WTC11 (cell line): ENCODE measurements around the gene PAIP2B. TPM values are rescaled to one million over a fixed set of nuclear protein-coding genes. Genes with fewer than 3 reads are reported as not detected.

Experiments
- ATAC-seq: fragments of 200-7000 bp; cut with Tn5 transposase; 2 replicates; pipeline ENCODE4 v1.10.0; 2021; ENCODE audit warnings: mild to moderate bottlenecking, moderate library complexity
- CTCF ChIA-PET: fragments of 300-600 bp; sonication (Branson Sonifier 250); formaldehyde crosslinking; loops from one replicate; lab custom pipeline; 2021; ENCODE audit warnings: antibody characterized with exemption; lab: Charles Lee
- POLR2A ChIA-PET: fragments of 350-600 bp; sonication (Branson Sonifier 250); formaldehyde crosslinking; loops from one replicate; lab custom pipeline; 2021; ENCODE audit warnings: antibody characterized with exemption; lab: Charles Lee
- DNase-seq: peaks from one replicate; pipeline ENCODE4 v3.0.0; 2021; ENCODE audit warnings: low spot score
- H3K27ac Mint-ChIP-seq: 2 replicates; pipeline ENCODE4 v1.8.0; 2021; ENCODE audit warnings: mixed read lengths
- H3K27me3 Mint-ChIP-seq: 2 replicates; pipeline ENCODE4 v1.8.0; 2021; ENCODE audit warnings: low read depth, mild to moderate bottlenecking, moderate library complexity, mixed read lengths
- H3K36me3 Mint-ChIP-seq: 2 replicates; pipeline ENCODE4 v1.8.0; 2021; ENCODE audit warnings: mixed read lengths
- H3K4me1 Mint-ChIP-seq: 2 replicates; pipeline ENCODE4 v1.8.0; 2022; ENCODE audit warnings: mixed read lengths
- H3K4me3 Mint-ChIP-seq: 2 replicates; pipeline ENCODE4 v1.8.0; 2021; ENCODE audit warnings: mild to moderate bottlenecking, moderate library complexity, mixed read lengths
- H3K9me3 Mint-ChIP-seq: 2 replicates; pipeline ENCODE4 v1.8.0; 2021; ENCODE audit warnings: mixed read lengths
- ATF3 ChIP-seq: sonication (generic); formaldehyde crosslinking; conservative IDR thresholded peaks from 2 replicates; pipeline ENCODE4 v1.8.1; 2022; ENCODE audit warnings: mild to moderate bottlenecking, missing genetic modification reagents
- CREM ChIP-seq: sonication (generic); formaldehyde crosslinking; IDR thresholded peaks from 2 replicates; pipeline ENCODE4 v1.8.1; 2022; ENCODE audit warnings: mild to moderate bottlenecking, missing genetic modification reagents, moderate library complexity
- FOXP1 ChIP-seq: sonication (generic); formaldehyde crosslinking; IDR thresholded peaks from 2 replicates; pipeline ENCODE4 v1.8.0; 2022; ENCODE audit warnings: missing genetic modification reagents, mild to moderate bottlenecking, moderate library complexity, borderline replicate concordance
- MXD4 ChIP-seq: fragments of 250-450 bp; sonication (Bioruptor Pico); IDR thresholded peaks from 2 replicates; pipeline ENCODE4 v1.8.0; 2021; ENCODE audit warnings: mild to moderate bottlenecking, moderate library complexity, borderline replicate concordance
- NR2C2 ChIP-seq: sonication (generic); formaldehyde crosslinking; IDR thresholded peaks from 2 replicates; pipeline ENCODE4 v1.8.0; 2022; ENCODE audit warnings: mild to moderate bottlenecking, missing genetic modification reagents
- PRRX2 ChIP-seq: fragments of 250-450 bp; sonication (Bioruptor Pico); IDR thresholded peaks from 2 replicates; pipeline ENCODE4 v1.8.0; 2021; ENCODE audit warnings: mild to moderate bottlenecking
- RELA ChIP-seq: sonication (generic); formaldehyde crosslinking; IDR thresholded peaks from 2 replicates; pipeline ENCODE4 v1.8.1; 2022; ENCODE audit warnings: missing genetic modification reagents, mild to moderate bottlenecking, borderline replicate concordance
- SOX15 ChIP-seq: fragments of 250-450 bp; sonication (Bioruptor Pico); IDR thresholded peaks from 2 replicates; pipeline ENCODE4 v1.9.0; 2021; ENCODE audit warnings: mild to moderate bottlenecking
- TCF7 ChIP-seq: sonication (generic); formaldehyde crosslinking; IDR thresholded peaks from 2 replicates; pipeline ENCODE4 v1.8.0; 2022; ENCODE audit warnings: mild to moderate bottlenecking, low read depth, missing genetic modification reagents, moderate library complexity
- ZBTB43 ChIP-seq: sonication (generic); formaldehyde crosslinking; IDR thresholded peaks from 2 replicates; pipeline ENCODE4 v1.8.1; 2023; ENCODE audit warnings: mild to moderate bottlenecking, missing genetic modification reagents
- ZNF121 ChIP-seq: sonication (generic); formaldehyde crosslinking; IDR thresholded peaks from 2 replicates; pipeline ENCODE4 v1.8.0; 2023; ENCODE audit warnings: missing genetic modification reagents
- ZNF423 ChIP-seq: fragments of 250-450 bp; sonication (Bioruptor Pico); IDR thresholded peaks from 2 replicates; pipeline ENCODE4 v2.1.2; 2022; ENCODE audit warnings: mild to moderate bottlenecking, moderate library complexity
- ZSCAN18 ChIP-seq: fragments of 250-450 bp; sonication (Bioruptor Pico); IDR thresholded peaks from 2 replicates; pipeline ENCODE4 v2.1.2; 2022; ENCODE audit warnings: mild to moderate bottlenecking, moderate library complexity
- total RNA-seq: library from RNA; stranded (reverse); gene quantifications from 3 replicates; pipeline ENCODE4 v1.2.3, GENCODE V29; 2021
- TF ChIP-seq, protein P1 (sequence below): sonication (generic); formaldehyde crosslinking; IDR thresholded peaks from 2 replicates; pipeline ENCODE4 v1.8.1; 2023; ENCODE audit warnings: mild to moderate bottlenecking, missing genetic modification reagents
- TF ChIP-seq, protein P2 (sequence below): sonication (generic); formaldehyde crosslinking; IDR thresholded peaks from 2 replicates; pipeline ENCODE4 v1.8.0; 2022; ENCODE audit warnings: mild to moderate bottlenecking, missing genetic modification reagents
- TF ChIP-seq, protein P3 (sequence below): sonication (generic); formaldehyde crosslinking; conservative IDR thresholded peaks from 2 replicates; pipeline ENCODE4 v1.8.1; 2023; ENCODE audit warnings: mild to moderate bottlenecking, low read depth, missing genetic modification reagents, moderate library complexity
- TF ChIP-seq, protein P4 (sequence below): sonication (generic); formaldehyde crosslinking; IDR thresholded peaks from 2 replicates; pipeline ENCODE4 v1.8.0; 2022; ENCODE audit warnings: missing genetic modification reagents

The PAIP2B gene
- total RNA-seq, 1 experiment from 2014 or later: 19.3 TPM

DNA sequence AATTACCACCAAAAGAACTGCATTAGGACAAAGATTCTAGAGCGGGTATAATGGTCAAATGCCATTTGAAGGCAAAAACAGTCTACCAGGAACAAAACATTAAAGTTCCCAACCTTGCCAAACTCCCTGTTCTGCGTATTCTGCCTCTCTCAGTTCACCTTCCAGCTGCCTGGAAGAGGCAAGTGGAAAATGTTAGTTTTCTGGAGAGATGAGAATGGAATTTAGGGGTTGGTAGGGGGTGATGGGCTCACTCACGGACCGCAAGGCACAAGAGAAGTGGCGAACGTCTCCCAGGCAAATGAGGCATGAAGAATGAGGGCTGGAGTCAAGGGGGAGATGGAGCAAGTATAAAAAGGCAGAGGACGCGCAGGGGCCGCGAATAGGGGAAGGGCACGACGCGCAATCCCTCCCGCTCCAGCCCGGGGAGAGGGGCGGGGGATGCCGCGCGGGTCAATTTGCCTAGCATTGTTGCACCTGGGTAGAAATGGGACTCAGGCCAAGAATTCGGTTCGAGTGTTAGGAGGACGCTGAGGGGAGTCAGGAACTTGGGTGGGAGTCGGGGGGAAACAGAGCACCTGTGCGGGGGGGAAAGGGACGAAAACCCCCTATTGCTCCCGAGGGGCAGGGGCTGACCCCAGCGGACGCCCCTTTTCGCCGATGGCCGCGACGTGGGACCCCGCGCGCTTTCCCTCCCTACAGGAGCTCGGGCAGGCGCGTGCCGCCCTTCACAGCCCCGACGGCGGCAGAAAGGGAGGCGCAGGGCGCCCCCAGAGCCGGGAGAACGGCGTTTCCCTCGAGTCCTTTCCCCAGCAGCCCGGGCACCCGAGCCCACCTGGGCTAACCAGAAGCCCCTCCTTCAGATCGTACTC, 573 bp downstream of the PAIP2B start (continued):
- TF ChIP-seq, protein P1, sequence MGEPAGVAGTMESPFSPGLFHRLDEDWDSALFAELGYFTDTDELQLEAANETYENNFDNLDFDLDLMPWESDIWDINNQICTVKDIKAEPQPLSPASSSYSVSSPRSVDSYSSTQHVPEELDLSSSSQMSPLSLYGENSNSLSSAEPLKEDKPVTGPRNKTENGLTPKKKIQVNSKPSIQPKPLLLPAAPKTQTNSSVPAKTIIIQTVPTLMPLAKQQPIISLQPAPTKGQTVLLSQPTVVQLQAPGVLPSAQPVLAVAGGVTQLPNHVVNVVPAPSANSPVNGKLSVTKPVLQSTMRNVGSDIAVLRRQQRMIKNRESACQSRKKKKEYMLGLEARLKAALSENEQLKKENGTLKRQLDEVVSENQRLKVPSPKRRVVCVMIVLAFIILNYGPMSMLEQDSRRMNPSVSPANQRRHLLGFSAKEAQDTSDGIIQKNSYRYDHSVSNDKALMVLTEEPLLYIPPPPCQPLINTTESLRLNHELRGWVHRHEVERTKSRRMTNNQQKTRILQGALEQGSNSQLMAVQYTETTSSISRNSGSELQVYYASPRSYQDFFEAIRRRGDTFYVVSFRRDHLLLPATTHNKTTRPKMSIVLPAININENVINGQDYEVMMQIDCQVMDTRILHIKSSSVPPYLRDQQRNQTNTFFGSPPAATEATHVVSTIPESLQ (CRISPR knock-in tag): no peak
- TF ChIP-seq TCF7 (no peak), MXD4 (CRISPR knock-in tag) (no peak), ZNF423 (CRISPR knock-in tag) (no peak), ZSCAN18 (CRISPR knock-in tag) (no peak), FOXP1 (CRISPR knock-in tag) (no peak), PRRX2 (CRISPR knock-in tag) (no peak), ATF3 (CRISPR knock-in tag) (no peak), RELA (CRISPR knock-in tag) (no peak), SOX15 (CRISPR knock-in tag) (no peak)
- TF ChIP-seq, protein P2, sequence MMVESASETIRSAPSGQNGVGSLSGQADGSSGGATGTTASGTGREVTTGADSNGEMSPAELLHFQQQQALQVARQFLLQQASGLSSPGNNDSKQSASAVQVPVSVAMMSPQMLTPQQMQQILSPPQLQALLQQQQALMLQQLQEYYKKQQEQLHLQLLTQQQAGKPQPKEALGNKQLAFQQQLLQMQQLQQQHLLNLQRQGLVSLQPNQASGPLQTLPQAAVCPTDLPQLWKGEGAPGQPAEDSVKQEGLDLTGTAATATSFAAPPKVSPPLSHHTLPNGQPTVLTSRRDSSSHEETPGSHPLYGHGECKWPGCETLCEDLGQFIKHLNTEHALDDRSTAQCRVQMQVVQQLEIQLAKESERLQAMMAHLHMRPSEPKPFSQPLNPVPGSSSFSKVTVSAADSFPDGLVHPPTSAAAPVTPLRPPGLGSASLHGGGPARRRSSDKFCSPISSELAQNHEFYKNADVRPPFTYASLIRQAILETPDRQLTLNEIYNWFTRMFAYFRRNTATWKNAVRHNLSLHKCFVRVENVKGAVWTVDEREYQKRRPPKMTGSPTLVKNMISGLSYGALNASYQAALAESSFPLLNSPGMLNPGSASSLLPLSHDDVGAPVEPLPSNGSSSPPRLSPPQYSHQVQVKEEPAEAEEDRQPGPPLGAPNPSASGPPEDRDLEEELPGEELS (CRISPR knock-in tag): no peak

- peaks cover 12% of the 10 kb centered on the region for H3K4me1 Mint-ChIP-seq
- TF ChIP-seq ZBTB43: no peak
- peak; percentile 84 for TF ChIP-seq ZNF121
- no peak for TF ChIP-seq CREM
- TF ChIP-seq FOXP1 (CRISPR knock-in tag): no peak
- TF ChIP-seq, protein P3, sequence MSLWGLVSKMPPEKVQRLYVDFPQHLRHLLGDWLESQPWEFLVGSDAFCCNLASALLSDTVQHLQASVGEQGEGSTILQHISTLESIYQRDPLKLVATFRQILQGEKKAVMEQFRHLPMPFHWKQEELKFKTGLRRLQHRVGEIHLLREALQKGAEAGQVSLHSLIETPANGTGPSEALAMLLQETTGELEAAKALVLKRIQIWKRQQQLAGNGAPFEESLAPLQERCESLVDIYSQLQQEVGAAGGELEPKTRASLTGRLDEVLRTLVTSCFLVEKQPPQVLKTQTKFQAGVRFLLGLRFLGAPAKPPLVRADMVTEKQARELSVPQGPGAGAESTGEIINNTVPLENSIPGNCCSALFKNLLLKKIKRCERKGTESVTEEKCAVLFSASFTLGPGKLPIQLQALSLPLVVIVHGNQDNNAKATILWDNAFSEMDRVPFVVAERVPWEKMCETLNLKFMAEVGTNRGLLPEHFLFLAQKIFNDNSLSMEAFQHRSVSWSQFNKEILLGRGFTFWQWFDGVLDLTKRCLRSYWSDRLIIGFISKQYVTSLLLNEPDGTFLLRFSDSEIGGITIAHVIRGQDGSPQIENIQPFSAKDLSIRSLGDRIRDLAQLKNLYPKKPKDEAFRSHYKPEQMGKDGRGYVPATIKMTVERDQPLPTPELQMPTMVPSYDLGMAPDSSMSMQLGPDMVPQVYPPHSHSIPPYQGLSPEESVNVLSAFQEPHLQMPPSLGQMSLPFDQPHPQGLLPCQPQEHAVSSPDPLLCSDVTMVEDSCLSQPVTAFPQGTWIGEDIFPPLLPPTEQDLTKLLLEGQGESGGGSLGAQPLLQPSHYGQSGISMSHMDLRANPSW (CRISPR knock-in tag): no peak
- TF ChIP-seq NR2C2: no peak
- TF ChIP-seq, protein P4, sequence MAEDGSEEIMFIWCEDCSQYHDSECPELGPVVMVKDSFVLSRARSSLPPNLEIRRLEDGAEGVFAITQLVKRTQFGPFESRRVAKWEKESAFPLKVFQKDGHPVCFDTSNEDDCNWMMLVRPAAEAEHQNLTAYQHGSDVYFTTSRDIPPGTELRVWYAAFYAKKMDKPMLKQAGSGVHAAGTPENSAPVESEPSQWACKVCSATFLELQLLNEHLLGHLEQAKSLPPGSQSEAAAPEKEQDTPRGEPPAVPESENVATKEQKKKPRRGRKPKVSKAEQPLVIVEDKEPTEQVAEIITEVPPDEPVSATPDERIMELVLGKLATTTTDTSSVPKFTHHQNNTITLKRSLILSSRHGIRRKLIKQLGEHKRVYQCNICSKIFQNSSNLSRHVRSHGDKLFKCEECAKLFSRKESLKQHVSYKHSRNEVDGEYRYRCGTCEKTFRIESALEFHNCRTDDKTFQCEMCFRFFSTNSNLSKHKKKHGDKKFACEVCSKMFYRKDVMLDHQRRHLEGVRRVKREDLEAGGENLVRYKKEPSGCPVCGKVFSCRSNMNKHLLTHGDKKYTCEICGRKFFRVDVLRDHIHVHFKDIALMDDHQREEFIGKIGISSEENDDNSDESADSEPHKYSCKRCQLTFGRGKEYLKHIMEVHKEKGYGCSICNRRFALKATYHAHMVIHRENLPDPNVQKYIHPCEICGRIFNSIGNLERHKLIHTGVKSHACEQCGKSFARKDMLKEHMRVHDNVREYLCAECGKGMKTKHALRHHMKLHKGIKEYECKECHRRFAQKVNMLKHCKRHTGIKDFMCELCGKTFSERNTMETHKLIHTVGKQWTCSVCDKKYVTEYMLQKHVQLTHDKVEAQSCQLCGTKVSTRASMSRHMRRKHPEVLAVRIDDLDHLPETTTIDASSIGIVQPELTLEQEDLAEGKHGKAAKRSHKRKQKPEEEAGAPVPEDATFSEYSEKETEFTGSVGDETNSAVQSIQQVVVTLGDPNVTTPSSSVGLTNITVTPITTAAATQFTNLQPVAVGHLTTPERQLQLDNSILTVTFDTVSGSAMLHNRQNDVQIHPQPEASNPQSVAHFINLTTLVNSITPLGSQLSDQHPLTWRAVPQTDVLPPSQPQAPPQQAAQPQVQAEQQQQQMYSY: no peak
- POLR2A ChIA-PET: no interaction called here
- no peak overlapping the region for H3K4me3 Mint-ChIP-seq
- H3K27me3 Mint-ChIP-seq: peaks cover 4% of the 10 kb centered on the region; the same call in 1 of the 2 replicates
- H3K27ac Mint-ChIP-seq: no peak overlapping the region
- ATAC-seq (no peak), DNase-seq (no peak)
- peaks cover 8% of the 10 kb centered on the region for H3K9me3 Mint-ChIP-seq
- peaks cover 2% of the 10 kb centered on the region; the same call in 1 of the 2 replicates for H3K36me3 Mint-ChIP-seq
- CTCF ChIA-PET: interaction anchor here (1.5 to 2.7 kb wide), 4 partner anchors 11 to 107 kb away, joined by 6 to 18 read pairs (median 12); partner anchors contain the start of gene ZNF638
Observed at GRCh38 chr2:71224935-71225334, 2.0 kb downstream of the PAIP2B start.
